ENCODE data around the gene CAPN14.

The CAPN14 gene

DNA sequence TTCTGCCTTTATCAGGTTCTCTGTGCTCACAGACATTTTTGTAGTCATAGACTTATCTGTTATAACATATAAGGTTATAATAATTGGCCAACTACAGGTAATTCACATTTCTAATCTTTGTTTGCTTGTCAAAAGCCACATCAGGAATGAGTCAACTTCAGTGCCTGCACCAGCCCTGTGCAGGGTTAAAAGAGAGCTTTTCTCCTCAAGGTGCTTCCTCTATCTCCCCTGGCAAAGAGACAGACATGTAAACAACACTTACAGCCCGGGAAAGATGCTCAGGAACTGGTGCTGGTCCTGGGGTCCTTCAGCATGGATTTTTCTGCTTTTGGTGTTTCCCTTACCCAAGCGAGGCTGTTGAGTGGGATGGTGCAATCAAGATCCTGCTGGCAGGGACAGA lies 9.0 kb upstream of the CAPN14 start:
- DNase-seq (ENCODE audit: low spot score), result no peak

DNA sequence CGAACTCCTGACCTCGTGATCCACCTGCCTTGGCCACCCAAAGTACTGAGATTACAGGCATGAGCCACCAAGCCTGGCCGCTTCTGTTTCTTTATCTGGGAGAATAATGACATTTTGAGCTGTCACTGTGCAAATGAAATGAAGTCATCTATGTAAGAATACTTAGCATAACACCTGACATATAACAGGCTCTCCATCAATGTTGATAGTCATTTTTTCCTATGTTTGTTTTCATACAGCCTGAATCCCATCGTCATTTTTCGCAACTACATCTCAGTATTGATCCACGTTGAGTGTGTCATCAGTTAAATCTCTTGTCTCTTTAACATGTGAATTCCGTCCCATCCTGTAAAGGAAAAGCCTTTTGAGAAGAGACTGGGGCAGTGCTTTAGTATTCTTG lies 6.4 kb upstream of the CAPN14 start:
- DNase-seq (ENCODE audit: low spot score), result no peak

DNA sequence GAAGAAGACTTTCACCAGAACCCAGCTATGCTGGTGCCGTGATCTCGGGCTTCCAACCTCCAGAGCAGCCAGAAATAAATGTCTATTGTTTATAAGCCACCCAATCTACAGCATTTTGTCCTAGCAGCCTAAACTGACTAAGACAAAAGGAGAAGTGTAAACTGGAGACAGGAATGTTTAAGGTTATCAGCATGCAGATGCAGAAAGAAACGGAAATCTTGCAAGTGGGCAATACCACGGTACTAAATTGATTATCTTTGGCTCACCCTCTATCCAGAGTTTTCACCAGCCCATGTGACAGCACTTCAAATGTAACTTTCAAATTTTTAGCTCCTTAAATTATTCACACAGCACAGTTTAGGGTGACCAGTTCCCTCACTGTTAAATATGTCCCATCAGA lies 5.7 kb upstream of the CAPN14 start:
- DNase-seq (ENCODE audit: low spot score), result no peak

DNA sequence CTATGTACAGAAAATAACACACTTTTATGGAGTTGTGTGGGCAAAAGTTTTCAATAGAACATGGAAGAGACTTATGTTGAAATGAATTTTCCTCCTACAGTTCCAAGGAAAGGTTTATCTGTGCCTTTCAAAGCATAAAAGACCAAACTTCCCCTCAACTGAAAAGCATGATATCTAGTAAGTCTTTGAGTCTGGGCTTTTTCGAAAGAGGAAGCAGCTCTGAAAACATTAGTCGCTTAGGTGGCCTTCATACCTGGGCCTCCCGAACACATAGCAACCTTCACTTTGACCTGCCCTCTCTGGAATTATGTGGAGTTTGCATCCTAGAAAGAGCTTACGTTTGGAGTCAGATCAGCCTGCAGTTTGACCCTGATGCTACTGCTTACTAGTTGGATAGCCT lies 4.8 kb upstream of the CAPN14 start:
- no peak for DNase-seq (ENCODE audit: low spot score)

DNA sequence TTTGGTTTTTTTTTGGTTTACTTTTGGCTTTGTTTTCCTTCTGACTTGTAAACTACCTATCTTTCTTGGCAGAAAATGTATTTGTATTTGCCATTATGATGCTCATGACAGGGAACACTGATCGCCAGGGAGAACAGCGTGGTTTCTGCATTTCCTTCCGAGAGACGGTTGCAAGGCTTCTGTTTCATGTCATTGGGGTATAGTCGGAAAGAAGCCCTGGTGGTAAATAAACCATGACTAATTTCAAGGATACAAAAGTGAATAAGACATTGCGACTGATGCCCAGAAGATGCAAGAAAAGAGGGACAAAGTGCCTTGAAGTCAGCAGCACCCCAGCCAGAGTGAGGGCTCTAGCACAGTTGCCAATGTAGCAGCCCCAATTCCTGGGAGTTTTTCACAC lies 4.2 kb upstream of the CAPN14 start:
- DNase-seq (ENCODE audit: low spot score), result no peak

DNA sequence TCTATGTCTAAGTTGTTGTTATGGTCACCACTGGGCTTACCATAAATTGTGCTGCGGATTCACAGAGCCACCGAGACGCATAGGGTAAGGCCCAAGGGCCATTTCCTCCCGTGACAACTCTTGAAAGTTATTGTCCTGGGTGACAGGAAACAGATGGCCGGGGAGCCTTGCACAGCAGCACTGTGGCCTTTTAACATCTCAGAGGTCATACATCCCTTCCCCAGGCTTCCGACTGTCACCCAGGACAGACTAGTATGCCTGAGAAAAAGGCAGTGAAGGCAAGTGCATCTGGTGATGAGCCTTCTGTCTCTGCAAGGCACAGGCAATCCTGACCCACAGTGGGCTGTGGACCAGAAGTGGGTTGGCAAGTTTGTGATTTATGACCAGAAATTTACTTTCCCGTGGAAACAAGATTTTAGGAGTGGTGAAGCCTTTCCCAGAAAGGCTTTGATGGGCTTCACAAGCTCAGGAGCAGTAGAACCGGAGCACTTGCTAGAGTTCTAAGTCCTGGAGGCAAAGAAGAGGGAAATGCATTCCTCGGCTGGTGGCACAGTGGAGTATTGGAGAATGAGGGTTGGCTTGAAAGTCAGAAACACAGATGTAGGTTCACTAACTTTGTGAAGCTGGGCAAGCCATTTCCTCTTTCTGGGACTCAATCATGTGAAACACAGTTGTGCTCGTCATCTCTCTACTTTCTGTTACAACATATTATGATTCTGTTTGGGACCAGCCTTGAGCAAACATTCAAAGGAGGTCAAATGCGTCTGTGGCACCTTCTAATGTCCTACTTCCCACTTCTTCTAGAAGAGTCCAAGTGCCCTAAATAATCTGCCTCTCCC lies 2.0 kb upstream of the CAPN14 start:
- no peak for DNase-seq (ENCODE audit: low spot score)

DNA sequence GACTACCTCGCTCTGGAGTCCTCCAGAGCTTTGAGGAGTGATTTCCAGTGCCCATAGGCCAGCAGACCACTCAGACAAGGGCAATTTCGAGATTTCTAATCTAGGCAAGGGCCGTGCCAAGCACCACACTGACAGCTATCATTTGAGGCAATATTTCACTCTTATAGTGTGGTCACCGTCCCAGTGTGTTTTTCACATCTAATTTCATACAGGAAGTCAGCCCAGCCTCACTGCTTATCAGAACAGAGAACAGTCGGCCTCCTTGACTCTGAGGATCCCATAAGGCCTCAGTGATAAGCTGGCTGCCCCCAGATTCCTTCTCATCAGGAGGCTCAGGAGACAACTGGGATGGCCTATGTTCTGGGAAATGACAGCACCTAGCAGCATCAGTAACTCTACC lies 581 bp downstream of the CAPN14 start:
- no peak for DNase-seq (ENCODE audit: low spot score)

DNA sequence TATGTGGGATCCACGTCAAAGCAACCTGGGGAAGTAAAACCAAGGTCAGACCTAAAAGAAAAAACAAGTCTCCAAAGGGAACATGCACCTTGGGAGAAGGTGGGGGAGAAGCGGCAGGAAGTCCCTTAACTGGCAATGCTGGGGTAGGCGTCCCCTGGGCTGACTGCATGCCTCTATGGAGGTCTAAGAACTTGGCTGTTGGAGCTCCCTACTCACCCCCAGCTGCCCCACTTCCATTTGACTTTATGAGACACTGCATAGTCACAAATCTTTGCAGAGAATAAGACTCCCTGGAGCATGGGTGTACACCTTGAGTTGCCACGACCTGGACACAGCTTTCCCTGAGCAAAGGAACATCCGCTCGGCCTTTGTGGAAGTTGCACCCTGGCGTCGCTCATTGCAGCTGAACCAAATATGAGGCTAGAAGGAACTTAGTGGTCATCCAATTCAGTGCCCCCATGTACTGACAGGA lies 2.8 kb downstream of the CAPN14 start:
- DNase-seq (ENCODE audit: low spot score), result no peak

DNA sequence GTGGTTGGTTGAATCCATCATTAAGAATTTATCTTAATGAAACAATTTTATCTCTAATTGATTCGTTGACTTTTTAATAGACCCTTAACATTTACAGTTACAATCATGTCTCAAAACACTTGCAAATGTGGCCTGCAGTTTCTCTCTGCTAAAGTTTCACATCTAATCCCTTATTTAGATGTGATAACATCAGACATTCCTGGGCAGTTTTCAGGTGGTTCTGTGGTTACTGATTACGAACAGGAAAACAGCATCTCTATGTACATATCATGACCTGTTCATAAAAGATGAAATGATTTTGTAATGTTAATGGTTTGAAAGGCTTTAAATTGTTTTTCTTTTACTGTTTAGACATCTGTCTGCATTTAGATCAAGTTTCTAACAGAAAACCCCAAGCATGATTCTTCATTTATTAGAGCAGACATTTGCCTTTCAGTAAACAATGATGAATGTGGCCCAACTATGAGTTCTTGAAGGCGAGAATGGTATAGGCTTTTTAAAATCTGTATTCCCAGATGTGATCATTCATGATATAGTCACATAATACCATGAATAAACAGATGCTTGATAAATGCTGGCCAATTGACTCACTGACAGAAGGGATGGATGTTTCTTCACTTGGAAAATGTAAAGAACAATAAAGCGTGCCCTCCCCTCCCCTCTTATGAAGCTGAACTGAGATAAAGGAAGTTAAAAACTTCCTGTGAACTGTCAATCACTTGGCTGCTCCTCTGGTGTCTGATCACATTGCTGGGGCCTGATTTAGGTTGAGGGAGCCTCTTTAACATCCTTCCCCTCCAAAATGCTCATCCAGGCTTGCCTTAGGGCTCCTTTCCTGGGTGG lies 3.5 kb downstream of the CAPN14 start:
- DNase-seq (ENCODE audit: low spot score), result no peak

DNA sequence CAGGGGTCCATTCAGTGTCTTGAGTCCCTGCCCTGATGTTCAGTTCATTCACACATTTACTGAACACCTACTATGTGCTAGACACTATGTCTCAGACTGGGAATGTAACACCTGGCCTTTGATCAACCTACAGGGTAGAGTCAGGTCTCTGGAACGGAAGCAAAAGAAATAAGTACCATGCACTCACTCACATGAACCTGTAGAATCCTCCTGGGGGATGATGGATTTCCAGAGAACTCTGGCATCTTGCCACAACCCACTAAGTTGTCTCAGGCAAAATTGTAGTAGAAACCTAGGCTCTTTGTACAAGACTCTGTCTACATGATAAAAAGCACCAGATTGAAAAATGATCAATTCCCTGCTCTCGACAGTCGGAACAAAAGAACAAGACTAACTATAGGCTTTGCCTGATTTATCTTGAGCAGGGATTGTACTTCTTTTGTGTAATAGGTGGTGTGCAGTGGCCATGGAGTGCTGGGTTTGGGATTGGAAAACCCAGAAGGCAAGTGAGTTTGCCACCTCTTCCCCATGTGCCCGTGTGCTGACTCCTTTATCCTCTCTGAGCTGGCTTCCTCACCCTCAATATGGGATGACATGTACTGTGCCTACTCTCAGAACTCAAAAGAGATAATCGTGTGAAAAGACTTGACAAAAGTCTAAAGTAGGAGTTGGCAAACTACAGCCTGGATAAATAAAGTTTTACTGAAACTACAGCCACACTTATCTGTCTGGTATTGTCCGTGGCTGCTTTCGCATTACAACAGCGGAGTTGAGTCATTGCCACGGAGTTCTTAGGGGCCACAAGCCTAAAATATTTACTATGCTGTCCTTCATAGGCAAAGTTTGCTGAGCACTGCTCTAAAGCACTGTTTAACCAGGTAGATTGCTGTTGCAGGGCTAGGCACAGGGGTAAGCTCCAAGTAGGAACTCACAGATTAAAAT lies 4.4 kb downstream of the CAPN14 start:
- DNase-seq (ENCODE audit: low spot score), result no peak

DNA sequence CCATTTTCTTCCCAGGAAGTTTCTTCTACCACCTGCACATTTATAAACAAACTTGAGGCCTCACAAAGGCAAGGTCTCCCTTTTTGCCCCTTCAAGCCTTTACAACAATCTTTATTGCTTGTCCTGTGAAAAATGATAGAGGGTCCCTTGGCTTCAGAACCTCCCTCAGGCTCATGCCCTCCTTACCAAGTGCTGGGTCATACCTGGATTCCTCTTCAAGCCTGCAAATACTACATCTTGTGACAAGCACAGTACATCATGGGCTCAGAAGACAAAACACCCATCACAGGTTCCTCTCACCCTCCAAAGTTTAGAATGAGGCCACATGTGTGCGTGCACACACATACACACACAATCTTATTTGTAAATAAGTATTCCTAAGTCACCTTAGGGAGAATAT lies 9.1 kb downstream of the CAPN14 start:
- DNase-seq (ENCODE audit: low spot score), result no peak

DNA sequence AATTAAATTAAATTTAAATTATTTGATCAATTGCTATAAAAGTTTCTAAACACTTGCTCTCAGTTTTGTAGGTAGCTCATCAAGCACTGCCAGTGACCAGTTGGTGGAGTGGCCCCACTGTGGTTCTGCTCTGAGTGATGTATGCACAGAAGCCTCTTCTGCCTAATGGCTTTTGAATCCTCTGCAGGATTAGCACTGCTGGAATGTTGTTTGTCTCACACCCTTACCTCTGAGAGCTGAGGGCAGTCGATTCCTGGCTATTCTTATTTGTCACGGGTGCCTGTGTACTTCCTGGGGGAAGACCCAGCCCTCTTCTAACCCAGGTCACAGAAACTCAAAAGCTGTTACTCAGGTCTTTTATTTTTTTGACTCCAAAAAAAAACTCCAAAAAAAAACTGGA lies 9.5 kb downstream of the CAPN14 start:
- no peak for DNase-seq (ENCODE audit: low spot score)

DNA sequence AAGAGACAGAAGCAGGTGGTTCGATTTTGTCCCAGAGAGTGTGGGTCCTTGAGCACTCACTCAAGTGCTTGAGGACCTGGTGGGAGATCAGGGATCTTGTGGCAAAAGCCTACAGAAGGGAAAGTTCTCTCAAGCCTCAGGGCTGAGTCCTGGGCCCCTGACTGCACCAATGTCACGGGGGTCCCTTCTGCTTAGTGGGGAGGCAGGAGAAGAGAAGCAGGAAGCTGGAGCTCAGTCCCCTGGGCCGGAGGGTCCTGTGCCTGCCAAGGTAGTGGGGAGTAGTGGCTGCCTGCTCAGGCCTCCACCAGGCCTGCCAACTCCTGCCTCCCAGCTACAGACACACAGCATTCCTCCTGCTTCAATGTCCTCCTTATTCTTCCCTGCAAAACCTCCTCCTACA lies 11.7 kb downstream of the CAPN14 start:
- DNase-seq (ENCODE audit: low spot score), result no peak

DNA sequence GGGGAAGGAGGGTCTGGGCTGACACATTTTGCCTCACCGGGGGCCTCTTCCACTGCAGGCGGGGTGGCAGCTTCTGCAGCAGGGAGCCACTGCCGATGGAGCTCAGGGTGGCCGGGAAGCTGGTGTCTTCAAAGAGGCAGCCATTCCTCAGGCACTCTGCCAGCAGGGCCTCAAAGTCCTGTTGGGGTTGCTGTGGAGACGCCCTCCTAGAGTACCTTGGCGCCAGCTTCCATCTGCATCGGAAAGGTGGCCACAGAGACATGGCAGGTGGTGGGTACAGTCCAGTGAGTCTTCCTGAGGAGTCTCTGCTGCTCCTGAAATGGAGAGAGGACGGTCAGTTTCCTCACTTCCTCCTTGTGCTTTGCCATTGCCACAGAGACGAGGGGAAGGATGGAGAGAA lies 12.1 kb downstream of the CAPN14 start:
- DNase-seq (ENCODE audit: low spot score), result no peak

DNA sequence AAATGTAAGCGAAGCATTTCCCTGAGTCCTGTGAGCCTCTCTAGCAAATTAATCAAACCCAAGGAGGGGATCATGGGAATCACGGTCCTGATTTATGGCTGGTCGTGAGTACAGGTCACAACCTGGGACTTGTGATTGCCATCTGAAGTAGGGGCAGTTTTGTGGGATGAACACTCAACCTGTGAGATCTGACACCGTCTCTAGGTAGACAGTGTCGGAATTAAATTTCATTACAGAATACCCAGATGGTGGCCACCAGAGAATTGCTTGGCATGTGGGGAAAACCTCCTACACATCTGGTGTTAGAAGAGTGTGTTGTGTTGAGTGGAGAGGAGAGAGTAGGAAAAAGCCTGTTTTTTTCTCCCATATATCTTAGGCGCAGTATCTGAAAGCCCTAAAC lies 12.5 kb downstream of the CAPN14 start:
- DNase-seq (ENCODE audit: low spot score), result no peak

DNA sequence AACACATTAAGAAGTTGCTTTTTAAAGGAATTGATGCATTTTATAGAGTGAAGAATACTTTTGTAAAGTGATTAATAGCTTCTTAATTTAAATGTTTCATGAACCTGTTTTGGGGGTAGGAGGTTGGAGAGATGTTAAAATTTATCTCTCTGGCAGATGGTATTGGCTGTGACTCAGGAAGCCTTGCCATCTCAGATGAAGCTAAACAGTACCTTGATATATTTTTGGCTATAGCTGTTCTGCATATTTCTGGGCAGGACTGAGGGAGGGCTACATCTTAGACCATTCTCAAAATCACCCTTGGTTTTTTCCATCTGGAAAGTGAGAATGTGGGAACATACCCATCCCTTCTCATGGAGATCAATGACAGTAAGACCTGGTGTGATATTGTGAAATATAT lies 13.4 kb downstream of the CAPN14 start:
- no peak for DNase-seq (ENCODE audit: low spot score)

DNA sequence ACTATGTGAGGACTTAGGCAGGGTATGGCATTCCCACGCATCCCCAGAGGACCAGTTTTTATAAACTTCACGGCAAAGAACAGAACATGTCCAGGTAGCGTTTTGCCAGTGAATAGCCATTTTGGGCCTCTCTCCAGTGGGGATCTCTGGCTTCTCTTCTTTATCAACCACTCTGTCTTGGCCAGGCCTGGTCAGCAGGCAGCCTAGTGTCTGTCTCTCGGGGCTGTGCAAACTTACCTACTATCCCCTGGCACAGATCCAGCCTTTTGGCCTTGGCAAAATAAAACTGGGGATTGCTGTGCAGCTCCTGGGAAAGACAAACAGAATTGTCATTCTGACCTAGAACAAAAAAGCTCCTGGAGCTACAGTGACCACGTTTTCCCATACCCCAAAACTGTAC lies 14.5 kb downstream of the CAPN14 start:
- DNase-seq (ENCODE audit: low spot score), result no peak

DNA sequence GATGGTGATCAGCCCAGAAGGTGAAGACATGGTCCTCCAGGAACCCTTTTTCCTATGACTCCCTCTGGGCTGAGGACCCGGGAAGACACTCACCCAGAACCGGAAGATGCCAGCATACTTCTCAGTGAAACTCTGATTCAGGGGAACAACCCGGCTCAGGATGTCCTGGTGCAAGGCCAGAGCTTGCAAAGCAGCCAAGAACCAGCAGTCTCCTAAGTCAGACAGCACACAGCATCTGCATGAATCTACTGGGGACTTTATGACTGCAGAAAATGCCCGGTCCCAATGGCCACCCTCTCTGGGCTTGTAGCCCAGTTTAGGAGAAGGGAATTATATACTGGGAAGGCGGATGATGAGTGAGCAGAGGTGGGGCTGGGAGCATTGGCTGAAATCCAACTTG lies 15.3 kb downstream of the CAPN14 start:
- no peak for DNase-seq (ENCODE audit: low spot score)

DNA sequence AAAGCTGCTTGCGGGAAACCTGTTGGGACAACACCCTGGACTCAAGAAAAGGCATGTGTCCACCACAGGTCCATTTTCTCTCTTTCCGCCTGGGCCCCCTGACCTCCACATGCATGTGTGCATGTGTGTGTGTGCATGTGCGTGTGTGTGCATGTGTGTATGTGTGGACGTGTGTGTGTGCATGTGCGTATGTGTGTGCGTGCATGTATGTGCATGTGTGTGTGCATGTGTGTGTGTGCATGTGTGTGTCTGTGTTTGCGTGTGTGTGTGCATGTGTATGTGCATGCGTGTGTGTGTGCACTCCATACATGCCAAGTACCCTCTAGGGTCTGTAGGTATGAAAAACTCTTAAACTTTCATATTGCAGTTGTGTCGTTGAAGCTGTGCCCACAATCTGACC lies 16.3 kb downstream of the CAPN14 start:
- DNase-seq (ENCODE audit: low spot score), result no peak

DNA sequence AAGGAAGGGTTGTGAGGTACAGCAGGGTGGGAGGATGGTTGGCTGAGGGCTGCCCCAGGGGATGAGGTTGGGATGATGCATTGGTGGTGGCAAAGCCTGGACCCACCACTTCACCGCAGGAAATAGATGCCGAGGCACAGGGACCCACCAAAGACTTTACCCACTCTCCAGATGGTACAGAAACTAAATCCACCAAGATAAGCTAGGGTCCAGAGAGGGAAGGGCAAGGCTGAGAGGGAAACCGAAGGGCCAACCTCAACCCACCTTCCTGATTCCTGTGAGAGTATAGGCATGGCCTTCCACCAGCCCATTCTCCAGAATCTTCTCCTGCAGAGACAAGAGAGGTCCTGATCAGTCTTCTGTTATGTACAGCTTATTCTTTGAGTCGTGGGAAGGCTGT lies 18.1 kb downstream of the CAPN14 start:
- no peak for DNase-seq (ENCODE audit: low spot score)

DNA sequence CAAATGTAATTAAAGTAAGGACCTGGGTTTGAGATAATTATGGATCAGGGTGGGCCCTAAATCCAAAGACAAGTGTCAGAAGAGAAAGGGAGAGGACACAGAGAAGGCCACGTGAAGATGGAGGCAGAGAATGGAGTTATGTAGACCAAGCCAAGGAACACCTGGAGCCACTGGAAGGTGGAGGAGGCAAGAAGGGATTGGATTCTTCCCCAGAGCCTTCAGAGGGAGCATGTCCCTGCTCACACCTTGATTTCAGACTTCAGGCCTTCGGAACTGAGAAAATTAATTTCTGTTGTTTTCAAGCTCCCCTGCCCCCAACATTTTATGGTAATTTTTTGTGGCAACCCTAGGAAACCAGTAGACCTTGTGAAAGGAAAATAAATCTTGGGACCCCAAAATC lies 19.6 kb downstream of the CAPN14 start:
- no peak for DNase-seq (ENCODE audit: low spot score)

DNA sequence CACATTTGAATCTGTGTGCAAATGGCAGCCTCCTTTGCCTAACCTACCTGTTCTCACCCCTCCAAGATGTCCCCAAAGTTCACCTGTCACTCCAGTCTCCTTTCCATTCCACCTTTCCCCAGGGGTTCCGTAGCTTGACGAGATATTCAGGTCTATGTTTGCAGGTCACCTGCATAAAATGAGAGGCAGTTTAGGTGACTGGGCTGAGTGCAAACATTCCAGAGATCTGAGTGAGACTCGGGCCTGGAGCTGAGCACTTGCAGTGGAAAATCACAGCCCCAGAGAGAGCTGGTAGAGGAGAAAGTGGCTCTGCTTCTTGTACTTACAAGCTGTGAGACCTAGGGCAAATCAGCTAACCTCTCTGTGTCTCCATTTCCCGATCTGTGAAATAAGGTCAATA lies 20.1 kb downstream of the CAPN14 start:
- no peak for DNase-seq (ENCODE audit: low spot score)
